BE2C (cell line): ENCODE measurements around the gene ACSL6.

ENCODE experiments used
- DNase-seq: peaks from one replicate; pipeline ENCODE4 v3.0.0-alpha.2; 2020
- H3K27me3 ChIP-seq: fragments of 250-450 bp; sonication (Bioruptor Pico); 2 replicates; pipeline ENCODE4 v1.5.1; 2020; ENCODE audit warnings: mild to moderate bottlenecking
- H3K36me3 ChIP-seq: fragments of 250-450 bp; sonication (Bioruptor Pico); 2 replicates; pipeline ENCODE4 v1.5.1; 2020; ENCODE audit warnings: mild to moderate bottlenecking
- H3K4me1 ChIP-seq: fragments of 250-450 bp; sonication (Bioruptor Pico); 2 replicates; pipeline ENCODE4 v1.5.1; 2020
- H3K4me3 ChIP-seq: 2 replicates; pipeline ENCODE4 v1.5.1; 2011; ENCODE audit warnings: low read depth, low read length
- H3K9me3 ChIP-seq: fragments of 250-450 bp; sonication (Bioruptor Pico); 2 replicates; pipeline ENCODE4 v1.5.1; 2020
- CTCF ChIP-seq: IDR thresholded peaks from 2 replicates; pipeline ENCODE4 v1.5.1; 2012; ENCODE audit warnings: mild to moderate bottlenecking, low read depth, low read length

ACSL6 gene

GRCh38 chr5:131944702-131945550 lies 66.5 kb downstream of the ACSL6 start:
- H3K4me3 ChIP-seq, result no peak overlapping the region

GRCh38 chr5:131943916-131944315 lies 67.5 kb downstream of the ACSL6 start:
- DNase-seq, result no peak
- H3K9me3 ChIP-seq, result no peaks in the 10 kb centered on the region
- H3K4me3 ChIP-seq, result no peak overlapping the region
- H3K36me3 ChIP-seq, result no peaks in the 10 kb centered on the region
- no peaks in the 10 kb centered on the region for H3K27me3 ChIP-seq
- no peak for TF ChIP-seq CTCF
- H3K4me1 ChIP-seq, result no peaks in the 10 kb centered on the region

More at GRCh38 chr5:131944702-131945550, 66.5 kb downstream of the ACSL6 start:
- no peaks in the 10 kb centered on the region for H3K9me3 ChIP-seq
- H3K27me3 ChIP-seq, result no peaks in the 10 kb centered on the region
- H3K36me3 ChIP-seq, result no peaks in the 10 kb centered on the region
- no peaks in the 10 kb centered on the region for H3K4me1 ChIP-seq
- DNase-seq, result no peak
- TF ChIP-seq CTCF, result no peak

GRCh38 chr5:131942016-131942415 lies 69.4 kb downstream of the ACSL6 start:
- H3K36me3 ChIP-seq, result no peaks in the 10 kb centered on the region

GRCh38 chr5:131939690-131940345 lies 71.6 kb downstream of the ACSL6 start:
- no peak for TF ChIP-seq CTCF
- Histone ChIP-seq H3K36me3 (no peaks in the 10 kb centered on the region), H3K4me3 (no peak overlapping the region), H3K9me3 (no peaks in the 10 kb centered on the region), H3K4me1 (no peaks in the 10 kb centered on the region), H3K27me3 (no peaks in the 10 kb centered on the region)
- DNase-seq, result no peak

More at GRCh38 chr5:131942016-131942415, 69.4 kb downstream of the ACSL6 start:
- DNase-seq, result no peak
- no peaks in the 10 kb centered on the region for H3K4me1 ChIP-seq
- no peak overlapping the region for H3K4me3 ChIP-seq
- no peaks in the 10 kb centered on the region for H3K9me3 ChIP-seq
- TF ChIP-seq CTCF, result no peak
- H3K27me3 ChIP-seq, result no peaks in the 10 kb centered on the region

GRCh38 chr5:131932235-131932634 lies 79.2 kb downstream of the ACSL6 start:
- H3K27me3 ChIP-seq, result no peaks in the 10 kb centered on the region
- H3K36me3 ChIP-seq, result no peaks in the 10 kb centered on the region
- no peak overlapping the region for H3K4me3 ChIP-seq
- H3K4me1 ChIP-seq, result no peaks in the 10 kb centered on the region
- TF ChIP-seq CTCF, result no peak
- peaks cover 2% of the 10 kb centered on the region; the same call in 1 of the 2 replicates for H3K9me3 ChIP-seq
- DNase-seq, result no peak

GRCh38 chr5:131928957-131929356 lies 82.5 kb downstream of the ACSL6 start:
- Histone ChIP-seq H3K27me3 (no peaks in the 10 kb centered on the region; the same call in 1 of the 2 replicates), H3K36me3 (no peaks in the 10 kb centered on the region), H3K4me1 (no peaks in the 10 kb centered on the region), H3K9me3 (peaks cover 2% of the 10 kb centered on the region; the same call in 1 of the 2 replicates), H3K4me3 (no peak overlapping the region)
- DNase-seq, result no peak
- no peak for TF ChIP-seq CTCF
